Prostate gland (tissue), 2 donors: Measurements from ENCODE around the gene PCYOX1L. TPM values are rescaled to one million over a fixed set of nuclear protein-coding genes. Genes with fewer than 3 reads are reported as not detected.

ENCODE experiments used
- DNase-seq: peaks from one replicate; pipeline ENCODE4 v3.0.0-alpha.2; 2019; ENCODE audit warnings: low spot score
- H3K27ac ChIP-seq, 2 donors: fragments of 200-600 bp; sonication (generic); 2 replicates each; pipeline ENCODE4 v1.5.1; 2017 to 2019
- H3K27me3 ChIP-seq: fragments of 200-600 bp; sonication (generic); replicated peaks from 2 replicates; pipeline ENCODE4 v1.5.1; 2019; ENCODE audit not compliant: insufficient read depth
- H3K36me3 ChIP-seq, 2 donors: fragments of 200-600 bp; sonication (generic); 1 replicate in 1 of 2; 2 replicates in 1 of 2; pipeline versions ENCODE4 v1.5.1 to v1.8.1; 2017 to 2019
- H3K4me1 ChIP-seq: fragments of 200-600 bp; sonication (generic); replicated peaks from 2 replicates; pipeline ENCODE4 v1.5.1; 2019
- H3K4me3 ChIP-seq, 2 donors: fragments of 200-600 bp; sonication (generic); 2 replicates each; pipeline ENCODE4 v1.5.1; 2017 to 2019
- H3K9me3 ChIP-seq: fragments of 200-600 bp; sonication (generic); 2 replicates; pipeline ENCODE4 v1.5.1; 2017
- CTCF ChIP-seq, 4 experiments: fragments of 200-600 bp in 2 of 4; fragments of 450-650 bp in 2 of 4; sonication (generic) in 2 of 4; IDR thresholded peaks; 1 replicate in 3 of 4; 2 replicates in 1 of 4; pipeline ENCODE4 v1.5.1; 2016 to 2019; ENCODE audit warnings: antibody characterized with exemption in 4 of 4, mild to moderate bottlenecking in 2 of 4, moderate library complexity in 2 of 4
- POLR2A ChIP-seq: fragments of 450-650 bp; IDR thresholded peaks from one replicate; pipeline ENCODE4 v1.6.1; 2016; ENCODE audit warnings: antibody characterized with exemption, mild to moderate bottlenecking
- POLR2AphosphoS5 ChIP-seq: sonication (generic); formaldehyde crosslinking; IDR thresholded peaks from one replicate; pipeline ENCODE4 v1.6.1; 2017; ENCODE audit warnings: antibody characterized with exemption
- WGBS: methylation state at CpG from one replicate; pipeline ENCODE4 v1.1.5; 2018; 5-methylcytosine and 5-hydroxymethylcytosine counted together
- intact Hi-C: fragments of 100-400 bp; cut with DNase I; formaldehyde crosslinking; loops from one replicate; pipeline ENCODE4 v1.14.2; 2022
- total RNA-seq, 2 donors: library from RNA; depleted of rRNA; stranded (reverse); fragments of >200 nt; gene quantifications; one replicate each; pipeline ENCODE4 v1.1.0, GENCODE V29; 2016

PCYOX1L gene
- total RNA-seq, 2 donors from 2014 or later, result 7.7 to 20.7 TPM

- TF ChIP-seq POLR2AphosphoS5 (no peak), POLR2A (no peak), CTCF (IDR thresholded peaks at IDR 0.05) (no peak)
- no peaks in the 10 kb centered on the region for H3K9me3 ChIP-seq
- no peak overlapping the region for H3K27ac ChIP-seq
- no peaks in the 10 kb centered on the region for H3K4me1 ChIP-seq
- H3K4me3 ChIP-seq, result no peak overlapping the region
- H3K36me3 ChIP-seq, result peaks cover 5 to 18% of the 10 kb centered on the region in 2 donors
- WGBS, result 87% methylated on average over 4 of the region's 4 CpGs
- intact Hi-C loops, result no loop called here
- H3K27me3 ChIP-seq, result no peaks in the 10 kb centered on the region
- DNase-seq, result no peak
These were observed 8.5 kb upstream of the PCYOX1L start for GRCh38 chr5:149349382-149349781.

- intact Hi-C loops, result no loop called here
- TF ChIP-seq CTCF (IDR thresholded peaks at IDR 0.05), result no peak
- TF ChIP-seq POLR2AphosphoS5, result no peak
- no peak for TF ChIP-seq POLR2A
- DNase-seq, result no peak
- Histone ChIP-seq H3K4me1 (no peaks in the 10 kb centered on the region), H3K4me3 (no peak overlapping the region), H3K27ac (no peak overlapping the region), H3K36me3 (peaks cover 5 to 18% of the 10 kb centered on the region in 2 donors), H3K9me3 (no peaks in the 10 kb centered on the region), H3K27me3 (no peaks in the 10 kb centered on the region)
- WGBS, result 59% methylated on average over 4 of the region's 4 CpGs
These were observed 5.7 kb upstream of the PCYOX1L start for GRCh38 chr5:149352169-149352568.

GRCh38 chr5:149353911-149354310, 3.9 kb upstream of the PCYOX1L start:
- Histone ChIP-seq H3K27me3 (no peaks in the 10 kb centered on the region), H3K36me3 (peaks cover 5 to 12% of the 10 kb centered on the region in 2 donors), H3K4me3 (no peak overlapping the region), H3K27ac (no peak overlapping the region), H3K9me3 (no peaks in the 10 kb centered on the region), H3K4me1 (no peaks in the 10 kb centered on the region)
- intact Hi-C loops, result no loop called here
- DNase-seq, result no peak
- no peak for TF ChIP-seq POLR2AphosphoS5
- TF ChIP-seq POLR2A, result no peak
- TF ChIP-seq CTCF (IDR thresholded peaks at IDR 0.05), result no peak
- 97% methylated on average over 2 of the region's 2 CpGs for WGBS

GRCh38 chr5:149355688-149356087, 2.2 kb upstream of the PCYOX1L start:
- Histone ChIP-seq H3K27ac (no peak overlapping the region), H3K4me3 (no peak overlapping the region), H3K36me3 (peaks cover 0 to 5% of the 10 kb centered on the region in 2 donors), H3K27me3 (no peaks in the 10 kb centered on the region), H3K4me1 (no peaks in the 10 kb centered on the region), H3K9me3 (no peaks in the 10 kb centered on the region)
- DNase-seq, result no peak
- intact Hi-C loops, result loop anchor here (5.0 kb wide), 1 partner anchor 88 kb away; no protein-coding TSS in a partner anchor
- TF ChIP-seq POLR2A (no peak), CTCF (IDR thresholded peaks at IDR 0.05) (no peak), POLR2AphosphoS5 (no peak)
- 92% methylated on average over 1 of the region's 1 CpG for WGBS

- Histone ChIP-seq H3K27ac (no peak overlapping the region), H3K36me3 (peaks cover 0 to under 1% of the 10 kb centered on the region in 2 donors), H3K27me3 (no peaks in the 10 kb centered on the region), H3K9me3 (no peaks in the 10 kb centered on the region), H3K4me1 (no peaks in the 10 kb centered on the region), H3K4me3 (no peak overlapping the region)
- TF ChIP-seq CTCF (IDR thresholded peaks at IDR 0.05) (no peak), POLR2AphosphoS5 (no peak), POLR2A (no peak)
- DNase-seq, result no peak
- intact Hi-C loops, result loop anchor here (5.0 kb wide), 1 partner anchor 89 kb away; no protein-coding TSS in a partner anchor
- WGBS, result 94% methylated on average over 8 of the region's 8 CpGs
These were observed 1.5 kb upstream of the PCYOX1L start for GRCh38 chr5:149356391-149356790.
